22Rv1 (cell line): Measurements from ENCODE around the gene ZSCAN18.

ENCODE experiments used
- H3K27ac ChIP-seq: fragments of 450-650 bp; 2 replicates; pipeline ENCODE4 v1.5.1; 2017
- ZFX ChIP-seq: fragments of 450-650 bp; IDR thresholded peaks from 2 replicates; pipeline ENCODE4 v1.6.1; 2017; ENCODE audit warnings: antibody characterized with exemption, borderline replicate concordance
- TF ChIP-seq, protein P1 (sequence below): fragments of 450-650 bp; IDR thresholded peaks from 2 replicates; pipeline ENCODE4 v1.5.1; 2017; ENCODE audit warnings: mild to moderate bottlenecking

The ZSCAN18 gene

DNA sequence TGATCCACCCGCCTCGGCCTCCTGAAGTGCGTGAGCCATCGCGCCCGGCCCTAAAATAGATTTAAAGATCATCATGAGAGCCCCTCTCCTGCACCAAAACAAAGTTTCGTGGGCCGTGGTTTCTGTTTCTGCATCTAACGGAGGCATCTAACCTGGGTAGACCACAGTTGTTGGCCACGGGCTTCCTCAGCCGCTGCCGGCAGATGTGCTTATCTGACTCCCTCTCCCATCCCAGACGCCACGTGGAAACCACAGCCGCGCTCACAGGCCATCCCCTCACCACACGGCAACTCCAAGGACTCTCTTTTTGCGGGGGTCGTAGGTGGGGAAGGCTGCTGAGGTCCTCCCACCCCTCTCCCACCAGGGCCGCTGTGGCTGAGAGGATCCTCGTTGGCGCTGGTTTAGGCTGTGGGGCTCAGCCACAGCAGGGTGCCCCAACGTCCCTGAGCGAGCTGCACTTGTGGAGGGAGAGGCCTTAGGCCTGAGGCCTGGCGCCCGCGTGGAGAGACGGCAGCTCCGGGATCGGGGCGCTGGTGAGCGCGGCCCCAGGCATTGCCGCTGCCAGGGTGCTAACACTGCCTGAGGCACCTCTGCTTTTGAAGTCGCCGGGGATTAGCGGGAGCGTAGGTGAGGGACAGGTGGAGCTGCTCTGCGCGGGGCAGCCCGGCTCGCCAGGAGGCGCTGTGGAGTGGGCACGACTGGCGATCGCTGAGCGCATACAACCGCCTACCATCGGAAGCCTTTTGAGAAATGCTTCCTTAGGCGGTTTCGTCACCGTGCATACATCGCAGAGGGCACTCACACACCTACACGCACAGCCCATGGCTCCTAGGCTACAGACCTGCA, 55.3 kb downstream of the ZSCAN18 start:
- H3K27ac ChIP-seq = no peak overlapping the region
- TF ChIP-seq, protein P1, sequence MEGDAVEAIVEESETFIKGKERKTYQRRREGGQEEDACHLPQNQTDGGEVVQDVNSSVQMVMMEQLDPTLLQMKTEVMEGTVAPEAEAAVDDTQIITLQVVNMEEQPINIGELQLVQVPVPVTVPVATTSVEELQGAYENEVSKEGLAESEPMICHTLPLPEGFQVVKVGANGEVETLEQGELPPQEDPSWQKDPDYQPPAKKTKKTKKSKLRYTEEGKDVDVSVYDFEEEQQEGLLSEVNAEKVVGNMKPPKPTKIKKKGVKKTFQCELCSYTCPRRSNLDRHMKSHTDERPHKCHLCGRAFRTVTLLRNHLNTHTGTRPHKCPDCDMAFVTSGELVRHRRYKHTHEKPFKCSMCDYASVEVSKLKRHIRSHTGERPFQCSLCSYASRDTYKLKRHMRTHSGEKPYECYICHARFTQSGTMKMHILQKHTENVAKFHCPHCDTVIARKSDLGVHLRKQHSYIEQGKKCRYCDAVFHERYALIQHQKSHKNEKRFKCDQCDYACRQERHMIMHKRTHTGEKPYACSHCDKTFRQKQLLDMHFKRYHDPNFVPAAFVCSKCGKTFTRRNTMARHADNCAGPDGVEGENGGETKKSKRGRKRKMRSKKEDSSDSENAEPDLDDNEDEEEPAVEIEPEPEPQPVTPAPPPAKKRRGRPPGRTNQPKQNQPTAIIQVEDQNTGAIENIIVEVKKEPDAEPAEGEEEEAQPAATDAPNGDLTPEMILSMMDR = no peak
- no peak for TF ChIP-seq ZFX

- no peak overlapping the region for H3K27ac ChIP-seq
- no peak for TF ChIP-seq ZFX
- TF ChIP-seq, protein P1 = no peak
These were observed 57.1 kb downstream of the ZSCAN18 start for GRCh38 chr19:58040751-58041525.

GRCh38 chr19:58038688-58039204, 59.3 kb downstream of the ZSCAN18 start:
- TF ChIP-seq, protein P1 = no peak
- TF ChIP-seq ZFX = no peak
- H3K27ac ChIP-seq = no peak overlapping the region

DNA sequence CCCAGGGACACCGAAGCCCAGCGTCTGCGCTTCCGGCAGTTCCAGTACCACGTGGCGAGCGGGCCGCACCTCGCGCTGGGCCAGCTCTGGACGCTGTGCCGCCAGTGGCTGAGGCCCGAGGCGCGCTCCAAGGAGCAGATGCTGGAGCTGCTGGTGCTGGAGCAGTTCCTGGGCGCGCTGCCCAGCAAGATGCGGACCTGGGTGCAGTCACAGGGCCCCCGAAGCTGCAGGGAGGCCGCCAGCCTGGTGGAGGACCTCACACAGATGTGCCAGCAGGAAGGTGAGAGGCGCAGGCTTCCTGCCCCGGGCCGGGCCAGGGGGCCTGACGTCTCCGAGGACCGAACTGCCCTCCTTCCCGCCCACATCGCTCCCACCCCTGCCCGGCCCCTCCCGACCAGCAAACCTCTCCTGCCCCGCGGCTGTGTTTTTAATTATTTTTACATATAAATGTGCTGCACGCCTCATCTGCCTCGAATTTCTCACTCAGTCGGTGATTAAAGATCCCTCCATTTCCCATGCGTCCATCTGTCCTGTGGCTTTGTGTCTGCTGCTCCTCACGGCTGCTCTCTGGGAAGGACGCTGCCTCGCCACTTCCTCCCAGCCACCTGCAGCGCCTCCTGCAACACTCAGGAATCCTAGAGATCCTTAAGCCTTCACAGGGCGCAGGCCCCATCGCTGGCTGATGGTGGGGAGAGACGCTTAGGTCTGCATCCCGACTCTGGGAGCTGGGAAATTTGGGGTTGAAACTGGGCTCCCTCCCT, 59.9 kb downstream of the ZSCAN18 start:
- no peak for TF ChIP-seq ZFX
- TF ChIP-seq, protein P1 = no peak
- H3K27ac ChIP-seq = no peak overlapping the region

DNA sequence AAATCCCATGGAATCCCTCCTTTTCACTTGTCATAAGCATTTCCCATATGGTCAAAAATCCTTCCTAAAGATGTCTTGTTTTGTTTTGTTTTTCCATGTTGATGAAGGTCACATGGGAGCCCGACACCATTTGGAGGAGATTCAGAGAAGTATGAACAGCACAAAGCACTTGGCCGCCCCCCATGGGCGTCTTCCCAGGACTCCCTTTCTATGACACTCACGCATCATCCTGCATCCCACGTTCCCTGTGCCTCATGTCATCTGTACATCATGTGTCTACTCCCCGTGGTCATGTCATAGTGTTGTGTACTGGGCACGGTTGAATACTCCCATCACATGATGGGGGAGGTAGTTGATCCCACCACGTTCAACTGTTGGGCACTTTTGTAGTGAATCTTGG, 62.2 kb downstream of the ZSCAN18 start:
- TF ChIP-seq, protein P1 = no peak
- no peak for TF ChIP-seq ZFX
- no peak overlapping the region for H3K27ac ChIP-seq

GRCh38 chr19:58034477-58034793, 63.6 kb downstream of the ZSCAN18 start:
- TF ChIP-seq, protein P1 = no peak
- TF ChIP-seq ZFX = no peak
- peak overlapping the region; percentile 68 for H3K27ac ChIP-seq
